HT-29 (cell line): ENCODE measurements around the gene CLDN20. TPM values are rescaled to one million over a fixed set of nuclear protein-coding genes. Genes with fewer than 3 reads are reported as not detected.

Experiments
- DNase-seq: peaks from one replicate; pipeline ENCODE4 v3.0.0-alpha.2; 2015; ENCODE audit warnings: low spot score
- total RNA-seq: library from RNA; depleted of rRNA; stranded (reverse); fragments of >200 nt; shearing (Covaris generic); gene quantifications from 2 replicates; pipeline ENCODE4 v1.2.3, GENCODE V29; 2014

The CLDN20 gene
- total RNA-seq, 1 experiment from 2014 or later = not detected

DNA sequence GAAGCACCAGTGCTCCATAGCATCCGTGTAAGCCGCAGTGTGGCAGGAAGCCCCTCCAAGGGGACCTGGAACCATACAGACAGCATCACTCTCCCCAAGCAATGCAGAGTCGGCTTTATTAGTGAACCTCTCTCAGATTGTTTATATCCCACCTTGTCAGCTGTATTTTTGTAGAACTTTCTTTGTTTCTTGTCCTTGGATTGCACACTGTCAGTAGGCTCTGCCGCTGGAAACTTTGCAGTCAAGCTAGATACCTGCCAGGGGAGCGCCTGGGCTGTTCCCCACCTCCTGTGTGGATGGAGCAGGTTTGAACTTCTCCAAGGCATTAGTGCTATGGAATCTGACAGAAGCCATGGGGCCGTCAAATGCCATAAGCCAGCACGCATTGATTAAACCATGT, 18.6 kb upstream of the CLDN20 start:
- no peak for DNase-seq

DNA sequence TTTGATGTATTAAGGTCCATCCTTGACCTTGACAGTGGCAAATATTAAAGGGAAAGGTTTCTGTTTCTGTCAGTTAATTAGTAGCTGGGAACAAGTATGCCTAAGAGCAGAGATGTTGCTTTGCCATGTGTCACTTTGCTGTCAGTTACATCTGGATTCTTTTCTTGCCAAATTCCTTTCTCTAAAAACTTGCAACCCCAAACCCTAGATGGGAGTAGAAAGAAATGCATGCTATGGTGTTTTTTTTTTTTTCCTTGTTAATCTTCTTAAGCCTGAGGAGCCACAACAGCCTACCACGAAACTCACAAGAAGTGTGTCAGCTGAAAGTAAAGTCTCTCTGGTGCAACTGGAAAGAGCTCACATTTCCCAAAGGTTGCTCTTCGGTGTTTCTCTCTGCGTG, 18.0 kb upstream of the CLDN20 start:
- no peak for DNase-seq

DNA sequence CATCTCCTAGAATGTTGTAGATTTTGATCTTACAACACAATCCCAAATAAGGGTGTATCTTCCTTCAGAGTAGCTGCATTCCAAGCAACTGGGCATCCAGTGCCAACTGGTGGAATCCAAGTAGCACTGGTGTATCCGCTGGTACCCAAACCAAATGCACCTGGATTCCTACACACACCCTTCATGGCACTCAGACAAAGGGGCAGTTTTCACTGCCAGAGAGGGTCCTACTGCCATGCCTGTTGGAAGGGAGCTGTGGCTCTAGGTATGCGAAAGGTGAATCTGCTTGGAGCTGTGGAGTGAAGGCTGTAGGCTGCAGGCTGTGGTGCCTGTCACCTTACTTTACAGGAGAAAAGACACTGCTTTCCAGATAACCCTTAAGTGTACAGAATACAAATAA, 17.0 kb upstream of the CLDN20 start:
- no peak for DNase-seq

DNA sequence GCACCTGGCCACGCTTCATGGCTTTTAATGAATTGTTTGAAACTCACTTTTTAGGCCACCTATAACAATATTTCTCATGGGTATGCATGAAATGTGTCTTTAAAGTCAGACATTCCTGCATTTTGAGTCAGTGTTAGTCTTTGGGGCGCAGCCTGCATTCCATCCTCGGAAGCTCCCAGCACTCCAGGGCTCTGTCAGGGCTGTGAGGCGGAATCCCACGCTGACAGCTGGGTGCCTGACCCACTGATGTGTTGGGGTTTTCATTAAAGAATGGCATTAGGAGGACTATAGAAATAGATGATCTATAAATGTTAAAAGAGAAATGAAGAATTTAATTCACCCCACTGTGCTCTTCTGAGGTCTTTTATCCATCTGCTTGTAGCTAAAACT, 16.2 kb upstream of the CLDN20 start:
- peak; percentile 36 for DNase-seq

DNA sequence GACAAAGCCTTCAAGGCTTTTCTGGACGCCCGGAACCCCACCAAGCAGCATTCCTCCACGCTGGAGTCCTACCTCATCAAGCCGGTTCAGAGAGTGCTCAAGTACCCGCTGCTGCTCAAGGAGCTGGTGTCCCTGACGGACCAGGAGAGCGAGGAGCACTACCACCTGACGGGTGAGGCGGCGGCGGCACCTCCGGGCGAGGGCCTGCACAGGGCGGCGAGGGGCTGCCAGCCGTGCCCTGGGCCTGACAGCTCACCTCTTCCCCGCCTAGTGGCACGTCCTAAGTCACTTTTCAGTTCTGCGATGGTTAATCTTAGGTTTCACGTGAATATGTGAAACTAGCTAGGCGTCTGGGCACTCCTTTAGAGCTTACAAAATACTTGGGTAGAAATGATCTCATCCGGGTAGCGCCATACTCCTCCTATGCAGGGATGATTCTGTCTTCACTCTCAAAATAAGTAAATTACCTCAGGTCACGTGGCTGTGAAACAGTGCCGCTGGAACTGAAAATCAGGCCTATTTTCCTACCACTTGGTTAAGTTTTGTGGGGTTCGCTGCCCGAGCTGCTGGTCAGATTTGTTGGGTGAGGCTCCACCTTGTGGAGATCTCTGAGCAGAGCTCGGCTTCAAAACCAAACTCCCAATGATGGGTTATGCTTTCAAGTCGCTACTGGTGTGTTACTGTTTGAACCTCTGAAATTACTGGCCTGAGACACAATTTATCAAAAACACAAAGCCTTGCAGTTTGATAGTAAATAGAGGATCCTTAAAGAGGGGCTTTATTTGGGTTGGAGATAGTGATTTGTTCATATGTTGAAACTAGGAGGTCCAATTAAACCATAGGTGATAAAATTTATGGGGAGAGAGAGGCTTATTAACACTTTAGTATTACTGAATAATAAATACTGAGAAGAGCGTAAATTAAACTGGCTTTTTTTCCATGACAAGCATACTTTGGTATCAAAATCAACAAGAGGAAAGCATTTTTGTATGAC, 15.5 kb upstream of the CLDN20 start:
- DNase-seq = peak; percentile 66

DNA sequence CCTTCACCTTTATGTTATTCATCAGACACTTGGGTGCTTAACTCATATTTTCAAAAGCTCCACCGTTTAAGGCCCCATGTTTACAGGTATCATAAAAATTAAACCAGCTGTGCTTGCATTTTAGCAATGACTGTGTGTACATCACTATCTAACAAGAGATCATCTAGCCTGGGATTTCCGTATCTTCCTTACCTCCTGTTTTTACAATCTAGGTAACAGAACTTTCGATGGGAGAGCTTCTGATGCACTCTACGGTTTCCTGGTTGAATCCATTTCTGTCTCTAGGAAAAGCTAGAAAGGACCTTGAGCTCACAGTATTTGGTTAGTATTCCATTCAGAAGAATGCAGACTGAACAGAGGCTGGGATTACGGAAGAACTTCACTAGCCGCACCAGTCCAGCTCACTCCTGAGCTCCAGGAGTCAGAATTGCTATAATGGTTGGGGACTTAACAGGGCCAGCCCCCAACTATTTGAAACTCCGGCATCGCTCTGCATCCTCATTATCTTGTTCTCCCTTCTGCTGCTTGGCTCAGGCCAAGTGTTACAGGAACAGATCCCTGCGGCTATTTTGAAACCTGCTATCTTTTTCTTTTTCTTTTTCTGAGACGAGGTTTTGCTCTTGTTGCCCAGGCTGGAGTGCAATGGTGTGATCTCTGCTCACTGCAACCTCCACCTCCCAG, 13.0 kb upstream of the CLDN20 start:
- no peak for DNase-seq

DNA sequence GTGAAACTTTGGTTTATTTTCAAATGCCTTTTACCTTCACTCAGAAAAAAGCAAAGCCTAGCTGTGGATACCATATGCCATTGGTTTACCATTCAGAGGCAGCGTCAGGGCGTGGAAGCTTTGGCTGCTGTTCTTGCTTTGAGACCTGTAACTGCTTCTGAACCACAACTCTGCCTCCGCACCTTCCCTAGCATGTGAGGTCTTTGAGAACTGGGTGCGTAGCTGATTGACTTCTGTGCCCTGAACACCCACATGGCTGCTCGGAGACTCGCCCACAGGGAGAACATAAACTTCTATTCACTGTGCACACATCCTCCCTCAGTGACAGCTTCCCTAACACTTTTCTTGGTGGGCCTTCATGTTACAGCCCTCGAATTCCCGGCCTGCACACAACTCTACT, 11.2 kb upstream of the CLDN20 start:
- no peak for DNase-seq

DNA sequence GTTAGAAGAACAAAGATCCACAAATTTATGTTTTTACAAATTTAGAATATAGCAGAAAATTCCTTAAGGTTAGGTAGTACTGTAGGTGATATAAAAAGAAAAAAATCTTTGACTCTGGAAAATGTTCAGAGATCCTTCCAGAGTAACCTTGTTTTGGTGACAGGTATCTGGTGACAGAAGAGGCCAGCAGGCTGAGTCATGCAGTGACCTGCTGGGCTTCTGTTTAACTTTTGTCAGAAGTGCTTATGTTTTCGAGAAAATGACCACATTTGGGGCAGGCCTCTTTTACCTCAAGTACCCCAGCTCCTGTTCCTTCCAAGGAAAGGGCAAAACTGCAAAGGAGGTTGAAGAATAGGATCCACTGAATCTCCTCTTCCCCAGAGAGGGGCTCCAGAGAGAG, 10.5 kb upstream of the CLDN20 start:
- no peak for DNase-seq

DNA sequence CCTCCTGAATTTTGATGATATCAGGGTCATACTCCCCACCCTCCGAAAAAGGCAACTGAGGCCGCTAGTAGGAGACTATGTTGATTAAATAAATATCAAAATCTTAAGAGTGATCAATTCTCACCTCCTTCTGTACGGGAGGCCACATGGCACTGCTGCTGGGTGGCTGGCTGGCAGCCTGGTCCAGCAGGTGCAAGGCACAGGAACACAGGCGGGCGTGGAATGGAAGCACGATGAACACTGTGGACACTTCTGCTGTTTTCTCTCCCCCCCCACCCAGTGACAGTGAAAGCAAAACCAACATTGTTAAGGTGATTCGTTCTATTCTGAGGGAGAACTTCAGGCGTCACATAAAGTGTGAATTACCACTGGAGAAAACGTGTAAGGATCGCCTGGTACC, 9.7 kb upstream of the CLDN20 start:
- DNase-seq = no peak

DNA sequence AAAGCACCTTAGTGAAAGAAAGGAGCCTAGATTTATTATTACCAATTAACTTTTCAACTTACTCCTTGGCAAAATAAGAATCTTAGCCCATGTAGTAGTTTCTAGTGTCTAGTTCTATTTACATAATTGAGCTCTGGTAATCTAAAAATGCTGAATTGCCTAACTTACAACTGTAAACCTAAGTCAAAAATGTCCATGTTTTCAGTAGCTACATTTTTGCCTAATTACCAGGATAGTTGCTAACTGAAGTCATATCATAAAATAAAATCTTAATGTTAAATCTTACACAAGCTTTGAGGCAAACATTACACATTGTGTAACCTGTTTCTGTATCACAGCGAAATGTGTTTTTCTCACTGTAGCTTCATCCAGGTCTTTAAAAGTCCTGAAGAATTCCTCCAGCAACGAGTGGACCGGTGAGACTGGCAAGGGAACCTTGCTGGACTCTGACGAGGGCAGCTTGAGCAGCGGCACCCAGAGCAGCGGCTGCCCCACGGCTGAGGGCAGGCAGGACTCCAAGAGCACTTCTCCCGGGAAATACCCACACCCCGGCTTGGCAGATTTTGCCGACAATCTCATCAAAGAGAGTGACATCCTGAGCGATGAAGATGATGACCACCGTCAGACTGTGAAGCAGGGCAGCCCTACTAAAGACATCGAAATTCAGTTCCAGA, 7.6 kb upstream of the CLDN20 start:
- no peak for DNase-seq

DNA sequence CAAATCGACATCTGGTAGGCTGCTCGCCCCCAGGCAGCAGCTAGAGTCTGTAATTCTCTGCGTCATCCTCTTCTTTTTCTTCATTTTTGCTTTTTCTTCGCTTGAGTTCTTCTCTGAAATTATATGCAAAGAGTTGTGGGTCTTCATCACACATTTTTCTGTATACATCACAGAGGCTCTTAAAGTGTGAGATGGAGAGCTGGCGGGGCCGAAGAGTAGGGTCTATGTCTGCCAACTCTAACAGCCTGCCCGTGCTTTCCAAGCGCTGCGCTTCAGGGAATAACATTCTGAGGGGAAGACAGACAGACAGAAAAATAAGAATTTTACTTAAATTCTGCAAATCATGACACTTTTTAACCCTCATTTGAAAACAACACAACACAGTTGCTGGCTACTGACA, 6.0 kb upstream of the CLDN20 start:
- no peak for DNase-seq

- no peak for DNase-seq
Measured at GRCh38 chr6:155259204-155259603, 4.6 kb upstream of the CLDN20 start.

GRCh38 chr6:155259897-155260296, 3.9 kb upstream of the CLDN20 start:
- no peak for DNase-seq

DNA sequence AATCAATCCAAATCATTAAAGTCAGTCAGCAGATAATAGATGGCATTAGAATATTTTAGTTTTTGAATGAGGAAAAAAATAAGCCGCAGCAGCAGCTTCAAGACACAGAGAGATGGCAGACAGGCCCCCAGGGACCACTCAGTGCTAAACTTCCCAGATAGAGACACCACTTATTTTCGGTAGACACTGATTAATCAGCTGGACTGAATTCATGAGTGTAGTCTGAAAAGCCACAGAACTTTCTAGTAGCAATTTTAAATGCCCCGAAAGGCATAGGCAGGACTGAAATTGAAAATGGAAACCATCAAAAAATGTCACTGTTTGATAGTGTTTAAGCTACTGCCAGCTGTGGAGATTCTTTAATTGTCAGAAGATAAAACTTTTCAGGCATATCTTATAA, 3.1 kb upstream of the CLDN20 start:
- DNase-seq = no peak

DNA sequence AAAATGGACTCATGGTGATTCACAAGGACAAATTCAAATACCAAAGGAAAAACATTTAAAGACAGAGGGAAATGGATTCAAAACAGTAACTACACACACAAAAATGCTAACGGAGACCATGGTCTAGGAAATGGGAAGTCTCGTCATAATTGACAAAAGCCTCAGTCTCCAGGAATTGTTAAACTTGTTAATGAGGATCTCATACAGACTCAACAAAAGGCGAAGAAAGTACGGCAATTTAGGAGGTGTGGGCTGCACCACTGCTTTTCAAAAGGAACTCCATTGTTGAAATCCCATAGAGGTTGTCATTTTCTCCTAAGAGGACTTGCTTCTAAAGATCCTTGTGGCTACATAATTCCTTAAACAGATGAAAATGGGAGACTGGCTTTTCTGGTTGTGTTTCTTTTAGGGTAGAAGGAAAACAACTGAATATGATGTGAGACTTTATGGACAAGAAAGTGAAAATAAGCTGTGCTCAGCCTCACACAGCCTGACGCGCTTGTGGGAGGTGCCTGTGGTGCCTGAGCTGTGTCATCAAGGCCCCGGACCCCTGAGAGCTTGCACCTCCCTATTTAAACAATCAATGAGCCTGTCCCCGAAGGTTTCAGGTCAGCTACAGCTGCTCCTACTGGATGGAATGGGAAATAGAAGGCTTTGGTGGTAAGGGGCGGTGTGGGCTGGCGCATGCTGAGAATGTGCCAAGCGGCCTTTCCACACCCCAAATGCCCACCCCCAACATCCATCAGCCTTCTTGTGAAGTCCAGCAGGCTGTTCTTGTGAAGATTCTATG, 2.5 kb upstream of the CLDN20 start:
- no peak for DNase-seq

- no peak for DNase-seq
Measured at GRCh38 chr6:155262655-155263054, 1.2 kb upstream of the CLDN20 start.

GRCh38 chr6:155264693-155265320, 994 bp downstream of the CLDN20 start:
- DNase-seq = no peak

DNA sequence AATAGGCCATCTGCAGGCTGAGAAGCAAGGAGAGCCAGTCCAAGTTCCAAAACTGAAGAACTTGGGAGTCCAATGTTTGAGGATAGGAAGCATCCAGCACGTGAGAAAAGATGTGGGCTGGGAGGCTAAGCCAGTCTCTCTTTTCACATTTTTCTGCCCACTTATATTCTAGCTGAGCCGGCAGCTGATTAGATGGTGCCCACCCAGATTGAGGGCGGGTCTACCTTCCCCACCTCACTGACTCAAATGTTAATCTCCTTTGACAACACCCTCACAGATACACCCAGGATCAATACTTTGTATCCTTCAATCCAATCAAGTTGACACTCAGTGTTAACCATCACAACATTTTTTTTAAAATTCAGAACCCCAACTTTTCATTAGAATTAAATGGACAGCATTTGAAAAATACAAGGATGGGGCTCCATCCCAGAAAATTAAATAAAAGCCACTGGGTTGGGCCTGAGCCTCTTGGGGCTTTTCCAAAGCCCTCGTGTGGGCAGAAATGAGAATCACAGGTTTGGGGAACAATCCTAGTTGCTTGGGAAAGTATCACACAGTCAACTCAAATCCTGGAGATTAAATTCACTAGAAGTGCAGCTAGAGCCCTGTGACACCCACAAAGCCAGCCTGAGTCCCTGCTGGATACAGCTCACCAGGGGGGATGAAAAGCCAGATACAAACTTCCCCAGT, 2.2 kb downstream of the CLDN20 start:
- DNase-seq = no peak

- DNase-seq = no peak
Measured at GRCh38 chr6:155267411-155267810, 3.6 kb downstream of the CLDN20 start.

GRCh38 chr6:155268088-155268867, 4.5 kb downstream of the CLDN20 start:
- peak; percentile 51 for DNase-seq
